ENCODE data around the gene RPSA. TPM values are rescaled to one million over a fixed set of nuclear protein-coding genes. Genes with fewer than 3 reads are reported as not detected.

RPSA gene
- polyA plus RNA-seq, 1 donor (not counting 4 experiments of a cell fraction or from before 2014, with no cell fraction given) = 3,195 TPM

GRCh38 chr3:39412668-39413260 lies 6.2 kb downstream of the RPSA start:
- no peaks in the 10 kb centered on the region for H3K9me3 ChIP-seq (ENCODE audit: control insufficient read depth, low read depth, low read length)
- H3K36me3 ChIP-seq (ENCODE audit: control insufficient read depth in 2 of 2, extremely low read depth in 1 of 2, insufficient read depth in 2 of 2, low read length in 2 of 2) = peaks cover 25 to 53% of the 10 kb centered on the region in 2 experiments
- H3K79me2 ChIP-seq (ENCODE audit: control insufficient read depth, insufficient read depth, low read length) = peaks cover 28% of the 10 kb centered on the region
- H3K4me3 ChIP-seq (ENCODE audit: control insufficient read depth in 2 of 3, extremely low read depth in 1 of 3, insufficient read depth in 2 of 3, low read depth in 1 of 3, low read length in 3 of 3) = no peak overlapping the region
- no peak for DNase-seq (ENCODE audit: low read depth, low spot score)
- no peak overlapping the region for H3K27ac ChIP-seq (ENCODE audit: control insufficient read depth, insufficient read depth, low read length)
- H3K9ac ChIP-seq (ENCODE audit: control insufficient read depth, extremely low read depth, insufficient read depth, low read length) = no peak overlapping the region
- H4K20me1 ChIP-seq (ENCODE audit: control insufficient read depth, extremely low read depth, insufficient read depth, low read length) = peaks cover 35% of the 10 kb centered on the region
- H2AFZ ChIP-seq (ENCODE audit: control insufficient read depth, low read length) = no peak overlapping the region
- no peak for FAIRE-seq
- H3K4me1 ChIP-seq (ENCODE audit: control insufficient read depth, extremely low read depth, insufficient read depth, low read length) = peaks cover 29% of the 10 kb centered on the region
- dilution Hi-C loops (cut with MboI; ENCODE audit: extremely low pct_ligation_motif_present, low sequenced_read_pairs) = no loop called here
- no peak for TF ChIP-seq EZH2 (IDR thresholded peaks at IDR 0.05; ENCODE audit: low read length)
- TF ChIP-seq CTCF (optimal IDR thresholded peaks at IDR 0.05 in 1 of 3, IDR thresholded peaks at IDR 0.05 in 1 of 3, conservative IDR thresholded peaks at IDR 0.05 in 1 of 3; ENCODE audit: extremely low read depth in 1 of 3, insufficient read depth in 2 of 3, low read length in 3 of 3) = no peak
- H3K4me2 ChIP-seq (ENCODE audit: control insufficient read depth, extremely low read depth, insufficient read depth, low read depth, low read length) = no peak overlapping the region
- no peaks in the 10 kb centered on the region for H3K27me3 ChIP-seq (ENCODE audit: control insufficient read depth, extremely low read depth, insufficient read depth, low read length)
- H3K9me1 ChIP-seq (ENCODE audit: control insufficient read depth, extremely low read depth, insufficient read depth, low read length) = no peaks in the 10 kb centered on the region

DNA sequence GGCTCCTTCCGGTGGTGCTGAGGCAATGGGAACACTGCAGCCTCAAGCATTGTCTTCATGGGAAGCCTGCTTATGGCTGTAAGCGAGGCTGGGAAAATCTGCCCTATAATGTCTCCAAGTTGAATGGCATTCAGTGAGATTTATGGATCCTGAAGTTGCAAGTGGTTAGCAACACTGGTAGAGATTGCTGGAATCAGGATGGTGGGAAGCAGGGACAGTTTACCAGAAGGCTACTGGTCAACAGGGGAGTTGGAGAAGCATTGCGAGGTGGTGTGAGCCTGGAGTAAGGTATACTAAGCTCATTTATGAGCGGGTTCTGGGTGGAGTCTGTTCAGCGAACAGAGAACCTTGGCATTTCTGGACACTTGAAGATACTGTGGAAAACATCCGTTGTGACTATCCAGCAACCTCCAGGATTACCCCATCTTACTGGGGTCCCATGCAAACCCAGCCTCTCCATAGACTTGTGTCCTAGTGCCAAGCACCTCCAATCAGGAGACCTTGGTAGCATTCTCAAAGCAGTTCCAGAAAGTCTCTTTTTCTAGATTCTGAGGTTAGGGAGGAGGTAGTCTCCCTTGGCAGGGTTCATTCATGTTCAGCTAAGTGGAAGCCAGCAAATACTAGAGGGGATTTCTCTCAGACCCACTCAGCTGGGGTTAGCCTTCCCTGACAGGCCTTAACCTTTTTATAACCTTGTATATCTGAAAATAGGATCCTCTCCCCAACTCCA lies 7.3 kb downstream of the RPSA start:
- H3K9ac ChIP-seq (ENCODE audit: control insufficient read depth, extremely low read depth, insufficient read depth, low read length) = no peak overlapping the region
- H3K9me3 ChIP-seq (ENCODE audit: control insufficient read depth, low read depth, low read length) = no peaks in the 10 kb centered on the region
- no peaks in the 10 kb centered on the region for H3K9me1 ChIP-seq (ENCODE audit: control insufficient read depth, extremely low read depth, insufficient read depth, low read length)
- H3K4me1 ChIP-seq (ENCODE audit: control insufficient read depth, extremely low read depth, insufficient read depth, low read length) = peaks cover 18% of the 10 kb centered on the region
- H3K36me3 ChIP-seq (ENCODE audit: control insufficient read depth in 2 of 2, extremely low read depth in 1 of 2, insufficient read depth in 2 of 2, low read length in 2 of 2) = peaks cover 21 to 44% of the 10 kb centered on the region in 2 experiments
- H3K4me3 ChIP-seq (ENCODE audit: control insufficient read depth in 2 of 3, extremely low read depth in 1 of 3, insufficient read depth in 2 of 3, low read depth in 1 of 3, low read length in 3 of 3) = no peak overlapping the region
- peaks cover 18% of the 10 kb centered on the region for H3K79me2 ChIP-seq (ENCODE audit: control insufficient read depth, insufficient read depth, low read length)
- dilution Hi-C loops (cut with MboI; ENCODE audit: extremely low pct_ligation_motif_present, low sequenced_read_pairs) = no loop called here
- no peak for DNase-seq (ENCODE audit: low read depth, low spot score)
- TF ChIP-seq EZH2 (IDR thresholded peaks at IDR 0.05; ENCODE audit: low read length) (no peak), CTCF (optimal IDR thresholded peaks at IDR 0.05 in 1 of 3, IDR thresholded peaks at IDR 0.05 in 1 of 3, conservative IDR thresholded peaks at IDR 0.05 in 1 of 3; ENCODE audit: extremely low read depth in 1 of 3, insufficient read depth in 2 of 3, low read length in 3 of 3) (no peak)
- no peak overlapping the region for H2AFZ ChIP-seq (ENCODE audit: control insufficient read depth, low read length)
- no peaks in the 10 kb centered on the region for H3K27me3 ChIP-seq (ENCODE audit: control insufficient read depth, extremely low read depth, insufficient read depth, low read length)
- H4K20me1 ChIP-seq (ENCODE audit: control insufficient read depth, extremely low read depth, insufficient read depth, low read length) = peaks cover 25% of the 10 kb centered on the region
- FAIRE-seq = no peak
- no peak overlapping the region for H3K4me2 ChIP-seq (ENCODE audit: control insufficient read depth, extremely low read depth, insufficient read depth, low read depth, low read length)
- H3K27ac ChIP-seq (ENCODE audit: control insufficient read depth, insufficient read depth, low read length) = no peak overlapping the region
